AG09319 (cell line): ENCODE measurements around the gene RAP2A.

ENCODE experiments used
- DNase-seq: peaks from one replicate; pipeline ENCODE4 v3.0.0-alpha.2; 2010; ENCODE audit warnings: low read depth; ENCODE audit errors: extremely low read depth
- TF ChIP-seq, protein P1 (sequence below): IDR thresholded peaks from 2 replicates; pipeline ENCODE4 v1.5.1; 2011; ENCODE audit warnings: low read depth, mild to moderate bottlenecking, inconsistent platforms, low read length, moderate library complexity

The RAP2A gene

DNA sequence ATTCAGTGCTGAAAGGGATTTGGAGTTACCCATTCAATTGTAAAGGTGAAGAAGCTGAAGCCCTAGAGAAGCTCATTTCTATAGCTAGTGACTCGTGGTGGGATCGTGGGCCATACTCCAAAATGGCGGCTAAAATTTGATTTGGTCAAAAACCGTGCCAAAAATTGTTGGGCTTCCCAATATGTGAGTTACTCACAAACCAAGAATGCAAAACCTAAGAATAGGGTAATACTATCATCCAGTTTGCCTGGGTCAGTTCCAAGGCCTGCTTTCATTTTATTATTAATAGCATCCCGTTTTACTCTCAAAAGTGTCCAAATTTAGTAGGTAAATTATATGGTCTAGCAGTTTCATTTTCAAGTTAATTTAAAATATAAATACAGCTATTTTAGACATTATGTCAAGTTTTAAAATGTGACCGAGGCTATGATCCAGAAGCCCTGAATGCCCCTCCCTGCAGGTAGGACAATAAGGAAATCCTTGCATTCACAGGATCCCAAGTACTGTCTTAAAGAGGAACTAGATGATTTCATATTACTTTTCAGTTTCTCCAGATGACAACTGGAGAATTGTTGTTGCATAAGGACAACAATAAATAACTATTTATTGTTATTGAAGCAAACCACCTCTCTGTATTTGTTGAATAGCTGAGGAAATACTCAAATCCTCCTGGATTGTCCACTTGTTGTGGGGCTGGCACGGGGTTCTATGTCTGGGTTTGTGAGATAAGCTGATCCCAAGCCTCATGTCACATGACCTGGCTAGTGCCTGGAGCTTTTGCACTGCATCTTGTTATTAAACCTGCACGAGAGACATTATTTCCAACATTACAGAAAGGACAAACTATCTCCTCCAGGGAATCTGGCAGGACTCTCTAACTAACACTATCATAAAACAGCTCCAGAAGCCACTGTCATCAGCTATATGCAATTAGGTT, 11.6 kb upstream of the RAP2A start:
- TF ChIP-seq, protein P1, sequence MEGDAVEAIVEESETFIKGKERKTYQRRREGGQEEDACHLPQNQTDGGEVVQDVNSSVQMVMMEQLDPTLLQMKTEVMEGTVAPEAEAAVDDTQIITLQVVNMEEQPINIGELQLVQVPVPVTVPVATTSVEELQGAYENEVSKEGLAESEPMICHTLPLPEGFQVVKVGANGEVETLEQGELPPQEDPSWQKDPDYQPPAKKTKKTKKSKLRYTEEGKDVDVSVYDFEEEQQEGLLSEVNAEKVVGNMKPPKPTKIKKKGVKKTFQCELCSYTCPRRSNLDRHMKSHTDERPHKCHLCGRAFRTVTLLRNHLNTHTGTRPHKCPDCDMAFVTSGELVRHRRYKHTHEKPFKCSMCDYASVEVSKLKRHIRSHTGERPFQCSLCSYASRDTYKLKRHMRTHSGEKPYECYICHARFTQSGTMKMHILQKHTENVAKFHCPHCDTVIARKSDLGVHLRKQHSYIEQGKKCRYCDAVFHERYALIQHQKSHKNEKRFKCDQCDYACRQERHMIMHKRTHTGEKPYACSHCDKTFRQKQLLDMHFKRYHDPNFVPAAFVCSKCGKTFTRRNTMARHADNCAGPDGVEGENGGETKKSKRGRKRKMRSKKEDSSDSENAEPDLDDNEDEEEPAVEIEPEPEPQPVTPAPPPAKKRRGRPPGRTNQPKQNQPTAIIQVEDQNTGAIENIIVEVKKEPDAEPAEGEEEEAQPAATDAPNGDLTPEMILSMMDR: no peak
- no peak for DNase-seq

DNA sequence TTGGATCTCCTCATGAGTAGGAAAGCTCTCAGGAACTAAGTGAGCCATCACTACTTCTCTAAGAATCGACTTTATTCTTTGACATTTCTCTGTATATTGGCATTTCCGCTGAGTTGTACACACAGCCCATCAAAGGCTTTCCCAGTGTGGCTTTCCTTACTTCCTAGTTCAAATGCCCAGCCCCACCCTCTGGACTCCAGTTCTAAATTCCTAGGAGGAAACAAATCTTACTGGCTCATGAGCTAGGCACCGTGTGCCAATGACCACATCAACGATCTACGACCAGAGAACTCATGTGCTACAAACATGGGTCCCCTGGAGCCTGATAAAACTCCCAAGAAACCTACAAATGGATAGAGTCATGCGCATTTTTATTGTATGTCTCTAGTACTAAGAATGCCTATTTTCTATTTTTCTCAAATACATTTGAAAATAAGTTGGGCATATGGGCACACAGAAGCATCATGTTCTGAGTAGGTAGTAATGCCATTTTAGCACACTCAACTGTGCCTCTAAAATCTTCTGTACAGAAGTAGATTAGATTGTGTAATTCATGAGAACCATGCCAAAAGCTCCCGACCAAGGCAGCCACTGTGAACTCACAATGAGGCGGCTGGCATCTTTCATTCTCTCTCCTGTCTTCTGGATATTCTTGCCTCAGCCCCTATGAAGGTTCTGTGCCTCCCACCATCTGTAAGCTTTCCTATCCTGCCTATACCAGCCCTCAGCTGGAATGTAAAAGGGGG, 10.5 kb upstream of the RAP2A start:
- DNase-seq: no peak
- TF ChIP-seq, protein P1: no peak

DNA sequence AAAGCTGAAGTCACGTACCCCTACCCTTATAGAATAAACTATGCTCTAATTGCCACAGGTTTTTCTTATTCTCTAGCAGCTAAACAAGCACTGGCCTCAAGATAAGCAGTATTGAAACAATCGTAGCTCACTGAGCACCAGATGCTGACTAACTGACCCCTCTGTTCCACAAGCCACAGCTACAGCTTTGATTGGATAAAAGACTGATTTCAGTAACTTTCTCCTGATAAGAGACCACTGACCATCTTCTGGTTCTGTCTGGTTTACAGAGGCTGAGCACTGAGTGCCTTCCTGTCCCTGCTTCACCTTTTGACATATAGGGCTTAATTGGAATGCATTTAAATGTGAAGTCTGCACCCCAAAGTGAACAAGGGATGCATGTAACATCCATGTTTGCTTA, 8.4 kb upstream of the RAP2A start:
- TF ChIP-seq, protein P1: no peak
- no peak for DNase-seq

DNA sequence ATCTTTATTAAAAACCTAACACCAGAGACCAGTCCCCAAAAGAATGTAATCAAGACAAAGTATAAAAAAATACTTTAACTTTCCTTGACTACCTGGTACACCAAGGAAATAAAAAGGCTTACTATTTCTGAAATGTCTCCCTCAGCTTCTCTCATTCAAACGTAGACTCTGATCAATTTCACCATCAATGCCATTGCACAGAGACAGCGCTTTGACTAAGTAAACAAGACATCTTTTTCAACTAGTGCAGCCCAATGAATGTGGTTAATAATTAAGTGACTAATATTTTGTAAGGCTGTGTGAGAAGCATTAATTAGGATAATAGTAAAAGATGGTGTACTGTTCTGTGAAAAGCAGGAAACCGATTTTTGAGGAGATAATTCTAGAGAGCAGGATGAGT, 7.3 kb upstream of the RAP2A start:
- no peak for DNase-seq
- TF ChIP-seq, protein P1: no peak

DNA sequence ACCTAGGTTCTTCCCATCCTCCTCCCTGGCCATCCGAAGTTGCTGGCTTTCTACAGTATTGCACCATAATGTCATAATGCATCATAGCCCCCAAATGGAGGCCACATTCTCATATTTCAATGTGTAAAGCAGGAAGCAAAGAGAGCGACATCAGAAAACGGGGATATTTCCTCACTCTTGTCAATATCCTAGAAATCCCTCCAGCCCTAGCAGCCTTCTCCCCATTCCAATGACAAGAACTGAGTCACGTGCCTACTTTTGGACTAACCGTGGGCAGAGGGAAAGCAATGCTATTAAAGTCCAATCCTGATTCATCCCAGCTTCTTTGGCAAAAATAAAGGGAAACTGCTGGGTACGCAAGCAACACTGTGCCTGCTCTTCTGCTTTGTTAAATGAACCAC, 4.3 kb upstream of the RAP2A start:
- TF ChIP-seq, protein P1: no peak
- no peak for DNase-seq

DNA sequence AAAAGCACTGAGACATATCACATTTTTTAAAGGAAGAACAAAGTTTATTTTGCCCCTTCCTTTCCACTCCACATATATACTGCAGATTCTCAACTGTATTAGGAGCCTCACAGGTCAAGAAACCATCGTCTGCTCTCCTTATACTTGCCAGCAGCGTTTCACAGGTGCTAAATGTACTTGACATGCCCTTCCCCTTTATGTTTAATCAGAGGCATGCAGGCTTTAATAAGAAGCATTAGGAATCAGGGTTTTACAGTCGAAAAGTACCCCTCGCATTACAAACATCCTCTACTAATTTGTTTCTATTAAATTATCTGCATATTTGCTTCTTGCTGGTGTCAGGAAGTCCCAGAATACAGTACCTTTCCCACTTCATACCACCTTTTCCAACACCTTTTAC, 3.7 kb upstream of the RAP2A start:
- TF ChIP-seq, protein P1: no peak
- DNase-seq: no peak

DNA sequence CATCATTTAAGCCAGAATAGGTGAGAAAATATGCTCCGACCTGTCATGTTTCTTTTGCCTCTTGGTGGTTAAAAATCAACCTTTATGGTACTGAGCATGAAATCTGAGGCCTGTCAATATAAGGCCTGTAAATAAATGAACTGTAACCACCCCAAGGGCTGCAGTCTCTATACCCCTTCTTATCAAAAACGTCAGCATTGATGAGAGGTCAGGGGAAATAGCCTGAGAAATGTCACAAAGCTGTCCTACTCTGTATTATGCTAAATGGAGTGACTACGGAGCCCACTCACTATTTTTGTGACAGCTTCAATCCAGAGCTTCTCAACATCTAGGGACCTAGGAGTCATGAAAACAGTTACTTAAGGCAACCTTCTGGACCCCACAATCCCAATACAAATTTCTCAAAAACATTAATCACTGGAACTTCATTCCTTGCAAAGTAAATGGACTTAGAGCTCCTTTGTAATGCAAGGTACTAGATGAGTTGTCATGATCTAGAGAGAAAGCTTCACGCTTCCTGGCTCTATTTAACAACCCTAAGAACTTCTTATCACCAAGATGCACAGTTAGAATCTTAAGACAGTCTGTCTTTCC, 2.7 kb upstream of the RAP2A start:
- DNase-seq: no peak
- TF ChIP-seq, protein P1: no peak
